Fibroblast of skin of right biceps (primary cell): Measurements from ENCODE around the gene SLC35F3.
"Not testable (repeated sequence)": the region's sequence is repeated elsewhere in the genome, so short reads cannot be mapped to it uniquely, and the experiment has no call there.

Experiments
- DNase-seq: peaks from one replicate; pipeline ENCODE4 v3.0.0-alpha.2; 2013

SLC35F3 gene

GRCh38 chr1:234111458-234112142 is 207.1 kb downstream of the SLC35F3 start:
- DNase-seq, result peak; percentile 3

GRCh38 chr1:234114648-234115307 is 210.3 kb downstream of the SLC35F3 start:
- DNase-seq, result peak; percentile 45

GRCh38 chr1:234118911-234119310 is 214.4 kb downstream of the SLC35F3 start:
- no peak for DNase-seq

GRCh38 chr1:234119431-234119830 is 215.0 kb downstream of the SLC35F3 start:
- DNase-seq, result no peak

- no peak for DNase-seq
Observed at GRCh38 chr1:234120327-234120944, 216.0 kb downstream of the SLC35F3 start.

- not testable (repeated sequence) for DNase-seq
Observed at GRCh38 chr1:234121659-234122058, 217.2 kb downstream of the SLC35F3 start.

- DNase-seq, result not testable (repeated sequence)
Observed at GRCh38 chr1:234122571-234122970, 218.1 kb downstream of the SLC35F3 start.

- DNase-seq, result no peak
Observed at GRCh38 chr1:234123867-234124266, 219.4 kb downstream of the SLC35F3 start.

- DNase-seq, result no peak
Observed at GRCh38 chr1:234125283-234125682, 220.8 kb downstream of the SLC35F3 start.

- DNase-seq, result no peak
Observed at GRCh38 chr1:234125714-234126113, 221.2 kb downstream of the SLC35F3 start.

GRCh38 chr1:234127026-234127671 is 222.7 kb downstream of the SLC35F3 start:
- DNase-seq, result no peak

GRCh38 chr1:234132795-234133194 is 228.3 kb downstream of the SLC35F3 start:
- DNase-seq, result no peak

GRCh38 chr1:234134878-234135277 is 230.4 kb downstream of the SLC35F3 start:
- DNase-seq, result no peak

GRCh38 chr1:234135501-234135900 is 231.0 kb downstream of the SLC35F3 start:
- no peak for DNase-seq

GRCh38 chr1:234136073-234136472 is 231.6 kb downstream of the SLC35F3 start:
- no peak for DNase-seq

GRCh38 chr1:234139966-234140365 is 235.5 kb downstream of the SLC35F3 start:
- DNase-seq, result peak; percentile 70

- DNase-seq, result no peak
Observed at GRCh38 chr1:234140388-234140787, 235.9 kb downstream of the SLC35F3 start.

GRCh38 chr1:234141006-234141405 is 236.5 kb downstream of the SLC35F3 start:
- DNase-seq, result no peak

- DNase-seq, result no peak
Observed at GRCh38 chr1:234143681-234144080, 239.2 kb downstream of the SLC35F3 start.

- no peak for DNase-seq
Observed at GRCh38 chr1:234144901-234145300, 240.4 kb downstream of the SLC35F3 start.

- DNase-seq, result no peak
Observed at GRCh38 chr1:234148350-234148749, 243.9 kb downstream of the SLC35F3 start.

- no peak for DNase-seq
Observed at GRCh38 chr1:234148816-234149215, 244.3 kb downstream of the SLC35F3 start.

- DNase-seq, result peak; percentile 21
Observed at GRCh38 chr1:234149217-234149616, 244.7 kb downstream of the SLC35F3 start.

- no peak for DNase-seq
Observed at GRCh38 chr1:234150892-234151291, 246.4 kb downstream of the SLC35F3 start.
